Choroid plexus epithelial cell (primary cell): ENCODE data around the gene TERB2.
"Not testable (repeated sequence)": the region's sequence is repeated elsewhere in the genome, so short reads cannot be mapped to it uniquely, and the experiment has no call there.

ENCODE experiments used
- DNase-seq: peaks from one replicate; pipeline ENCODE4 v3.0.0-alpha.2; 2010; ENCODE audit warnings: low read depth
- H3K4me3 ChIP-seq: 2 replicates; pipeline ENCODE4 v1.5.1; 2011; ENCODE audit warnings: low read depth, mild to moderate bottlenecking, control low read depth, low read length, moderate library complexity
- CTCF ChIP-seq: conservative IDR thresholded peaks from 2 replicates; pipeline ENCODE4 v1.5.1; 2011; ENCODE audit warnings: low read depth, mild to moderate bottlenecking, control low read depth, inconsistent platforms, low read length, moderate library complexity

The TERB2 gene

GRCh38 chr15:44971036-44971435, 14.5 kb downstream of the TERB2 start:
- no peak for DNase-seq
- H3K4me3 ChIP-seq, result no peak overlapping the region
- no peak for TF ChIP-seq CTCF

DNA sequence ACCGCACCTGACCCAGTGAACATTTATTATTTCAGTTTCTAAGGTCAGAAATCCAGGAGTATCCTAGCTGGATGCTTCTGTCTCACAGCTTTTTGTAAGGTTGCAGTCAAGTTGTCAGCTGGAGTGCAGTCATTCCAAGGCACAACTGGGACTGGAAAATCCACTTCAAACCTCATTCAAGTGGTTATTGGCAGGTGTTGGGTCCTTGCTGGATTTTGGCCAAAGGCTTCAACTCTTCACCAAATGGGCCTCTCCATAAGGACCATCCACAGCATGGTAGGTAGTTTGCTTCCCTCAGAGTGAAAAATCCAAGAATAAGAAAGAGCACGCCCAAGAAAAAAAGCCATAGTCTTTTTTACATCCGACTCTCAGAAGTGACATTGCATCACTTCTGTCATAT, 19.7 kb downstream of the TERB2 start:
- H3K4me3 ChIP-seq, DNase-seq: not testable (repeated sequence)

- H3K4me3 ChIP-seq, DNase-seq: not testable (repeated sequence)
Observed at GRCh38 chr15:44977781-44978180, 21.3 kb downstream of the TERB2 start.

DNA sequence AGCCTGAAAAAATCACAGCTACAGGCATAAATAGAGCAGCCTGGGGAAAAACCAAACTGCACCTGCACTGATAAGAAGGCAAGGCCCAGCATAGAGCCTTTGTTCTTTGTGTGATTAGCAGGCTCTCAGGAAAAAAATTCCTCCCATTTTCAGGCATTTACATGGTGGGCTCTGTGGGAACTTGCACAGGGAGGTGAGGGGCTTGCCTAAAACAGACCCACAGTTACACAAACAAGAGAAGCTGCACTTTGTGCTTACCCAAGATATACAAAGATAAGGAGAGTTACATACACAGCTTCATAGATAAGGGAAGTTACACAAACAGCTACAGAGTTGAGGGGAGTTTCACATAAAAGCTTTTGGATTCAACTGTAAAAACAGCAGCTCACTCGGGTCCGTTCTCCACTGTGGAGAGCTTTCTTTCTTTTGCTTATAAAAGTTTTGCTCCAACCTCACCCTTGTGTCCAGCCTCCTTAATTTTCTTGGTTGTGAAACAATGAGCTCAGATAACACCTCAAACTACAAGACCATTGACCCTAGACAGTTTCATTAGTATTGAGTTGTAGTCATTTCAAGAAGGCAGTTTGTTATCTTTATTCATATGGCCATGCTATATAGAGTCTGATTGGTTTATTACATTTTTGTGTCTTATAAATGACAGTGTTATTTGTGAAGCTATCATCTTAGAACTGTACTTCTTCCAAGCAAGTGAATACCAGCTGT, 23.3 kb downstream of the TERB2 start:
- H3K4me3 ChIP-seq, DNase-seq: not testable (repeated sequence)

- DNase-seq, H3K4me3 ChIP-seq: not testable (repeated sequence)
Observed at GRCh38 chr15:44984144-44984543, 27.7 kb downstream of the TERB2 start.

DNA sequence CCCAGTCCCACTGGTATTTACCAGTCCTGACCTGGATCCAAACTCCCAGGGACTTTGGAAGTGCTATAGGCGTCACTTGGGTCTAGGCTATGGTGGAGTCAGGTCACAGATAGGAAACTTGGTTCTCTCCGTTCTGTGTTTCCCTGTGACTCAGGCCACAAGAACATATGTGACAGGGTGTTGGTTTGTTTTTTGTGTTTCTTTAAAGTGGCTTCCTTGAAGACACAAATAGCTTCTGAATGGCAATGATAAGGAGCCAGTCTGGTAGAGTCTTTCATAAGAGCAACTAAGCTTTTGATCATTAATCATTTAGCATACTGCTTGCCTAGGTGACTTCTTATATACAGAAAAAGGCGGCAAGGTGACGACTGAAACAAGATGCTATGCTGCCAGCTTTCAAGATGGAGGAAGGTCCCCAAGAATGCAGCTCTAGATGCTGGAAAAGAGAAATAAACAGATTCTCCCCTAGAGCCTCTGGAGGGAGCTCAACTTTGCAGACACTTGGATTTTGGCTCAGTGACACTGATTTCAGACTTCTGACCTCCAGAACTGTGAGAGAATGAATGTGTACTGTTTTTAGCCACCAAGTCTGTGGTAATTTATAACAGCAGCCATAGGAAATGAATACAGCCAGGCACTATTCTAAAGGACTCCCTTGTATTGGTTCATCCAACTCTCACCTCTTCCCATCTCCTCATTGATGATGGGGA, 30.0 kb downstream of the TERB2 start:
- DNase-seq, H3K4me3 ChIP-seq: not testable (repeated sequence)

DNA sequence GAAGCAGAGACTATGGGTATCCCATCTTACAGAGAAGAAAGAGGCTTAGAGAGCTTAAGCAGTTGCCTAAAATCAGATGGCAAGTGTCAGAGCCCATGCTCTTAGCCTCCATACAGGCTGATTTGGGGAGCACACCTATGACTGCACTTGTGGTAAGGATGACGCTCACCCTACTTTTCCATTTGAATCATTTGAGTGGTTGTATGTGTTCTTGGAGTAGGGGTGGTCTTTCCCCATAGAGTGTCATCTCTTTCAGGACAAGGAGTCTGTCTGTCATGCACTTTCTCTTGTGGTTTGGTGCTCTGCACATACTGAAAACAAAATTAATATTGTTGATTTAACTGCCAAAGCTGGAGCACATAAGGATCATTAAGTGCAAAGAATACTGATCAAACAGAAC, 31.2 kb downstream of the TERB2 start:
- not testable (repeated sequence) for H3K4me3 ChIP-seq, DNase-seq

DNA sequence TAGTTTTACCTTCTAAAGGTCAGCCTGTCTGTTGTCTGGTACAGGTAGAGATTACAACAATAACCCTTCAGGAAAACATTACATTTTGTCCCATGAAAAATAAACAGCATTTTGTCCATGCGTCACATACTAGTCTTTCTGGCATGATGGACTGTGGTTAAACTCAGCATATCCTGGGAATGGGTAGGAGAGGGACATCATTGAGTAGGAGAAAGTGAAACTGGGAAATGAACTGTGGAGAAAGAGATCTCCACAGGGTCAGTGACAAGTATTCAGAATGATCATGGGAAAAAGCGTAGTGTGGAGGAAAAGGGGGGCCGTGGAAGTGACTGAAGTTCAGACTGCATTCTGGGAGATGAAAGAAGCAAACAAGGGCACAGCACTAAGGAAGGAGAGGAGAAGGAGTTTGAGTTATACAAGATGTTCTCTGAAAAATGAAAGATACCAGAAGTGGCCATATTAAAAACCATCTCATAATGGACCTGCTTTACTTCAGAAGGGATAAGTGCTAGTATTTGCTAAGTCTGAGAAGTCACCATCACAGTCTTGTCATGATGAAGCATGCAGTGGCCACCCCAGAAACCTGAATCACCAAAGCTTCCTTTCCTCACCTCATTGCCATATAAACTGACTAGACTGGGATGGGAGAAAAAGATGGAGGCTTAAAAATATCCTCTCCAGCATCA, 31.8 kb downstream of the TERB2 start:
- DNase-seq, result not testable (repeated sequence)

GRCh38 chr15:44988870-44989219, 32.4 kb downstream of the TERB2 start:
- not testable (repeated sequence) for DNase-seq, H3K4me3 ChIP-seq

More for the DNA sequence above, 31.8 kb downstream of the TERB2 start:
- H3K4me3 ChIP-seq, result not testable (repeated sequence)

- not testable (repeated sequence) for DNase-seq
Observed at GRCh38 chr15:44997632-44998031, 41.1 kb downstream of the TERB2 start.

GRCh38 chr15:44999105-44999504, 42.6 kb downstream of the TERB2 start:
- H3K4me3 ChIP-seq, result no peak overlapping the region
- no peak for TF ChIP-seq CTCF
- DNase-seq, result no peak

More at GRCh38 chr15:44997632-44998031, 41.1 kb downstream of the TERB2 start:
- not testable (repeated sequence) for H3K4me3 ChIP-seq

GRCh38 chr15:45001180-45001579, 44.7 kb downstream of the TERB2 start:
- not testable (repeated sequence) for DNase-seq, H3K4me3 ChIP-seq

DNA sequence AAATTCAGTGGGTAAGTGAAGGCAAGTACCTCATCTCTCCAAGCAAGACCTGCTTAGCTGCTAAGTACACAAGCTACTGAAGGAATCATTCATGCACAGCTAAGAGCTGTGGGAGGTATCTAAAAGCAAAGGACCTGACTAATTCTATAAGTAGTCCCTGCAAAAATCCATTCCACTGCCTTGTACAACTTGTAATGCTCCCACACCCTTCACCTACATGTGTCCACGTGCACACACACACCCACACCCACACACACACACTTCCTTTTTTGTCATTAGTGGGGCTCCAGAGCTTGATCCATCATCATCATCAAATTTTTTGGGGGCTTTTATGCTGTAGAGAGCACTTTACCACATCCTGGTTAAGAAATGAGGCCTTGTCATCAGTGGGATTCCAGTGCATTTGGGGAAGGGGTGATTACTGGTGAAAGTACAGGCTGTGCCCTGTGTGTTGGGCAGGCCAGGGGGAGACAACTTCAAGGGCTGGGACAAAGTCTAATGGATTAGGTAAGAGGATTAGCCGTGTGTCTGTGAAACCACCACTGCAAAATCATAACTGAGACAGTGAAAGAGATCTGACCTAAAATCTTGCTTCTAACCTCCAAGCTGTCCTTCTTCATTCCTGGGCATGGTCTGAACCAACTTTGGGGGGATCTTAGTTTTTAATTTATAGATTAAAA, 47.4 kb downstream of the TERB2 start:
- not testable (repeated sequence) for H3K4me3 ChIP-seq, DNase-seq

DNA sequence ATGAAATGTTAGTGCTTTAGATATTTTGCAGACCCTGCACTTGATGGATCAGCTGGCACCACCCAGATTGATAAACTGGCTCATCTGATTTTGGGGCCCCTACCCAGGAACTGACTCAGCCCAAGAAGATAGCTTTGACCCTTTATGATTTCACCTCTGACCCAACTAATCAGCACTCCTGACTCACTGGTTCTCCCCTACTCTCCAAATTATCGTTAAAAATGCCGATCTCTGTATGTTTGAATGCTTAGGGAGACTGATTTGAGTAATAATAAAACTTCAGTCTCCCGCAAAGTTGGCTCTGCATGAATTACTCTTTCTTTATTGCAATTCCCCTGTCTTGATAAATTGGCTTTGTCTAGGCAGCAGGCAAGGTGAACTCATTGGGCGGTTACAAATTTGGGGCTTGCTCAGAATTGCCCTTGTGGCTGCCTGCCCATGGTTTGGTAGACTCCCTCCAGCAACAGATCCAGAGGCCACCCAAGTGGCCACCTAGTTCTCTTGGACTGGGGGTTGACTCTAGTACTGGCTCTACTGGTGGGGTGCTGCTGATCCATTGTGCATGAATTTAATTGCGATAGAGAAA, 48.2 kb downstream of the TERB2 start:
- DNase-seq, H3K4me3 ChIP-seq: not testable (repeated sequence)
